ENCODE results near the gene RBM25.
"Not testable (repeated sequence)": the region's sequence is repeated elsewhere in the genome, so short reads cannot be mapped to it uniquely, and the experiment has no call there.

The RBM25 gene

DNA sequence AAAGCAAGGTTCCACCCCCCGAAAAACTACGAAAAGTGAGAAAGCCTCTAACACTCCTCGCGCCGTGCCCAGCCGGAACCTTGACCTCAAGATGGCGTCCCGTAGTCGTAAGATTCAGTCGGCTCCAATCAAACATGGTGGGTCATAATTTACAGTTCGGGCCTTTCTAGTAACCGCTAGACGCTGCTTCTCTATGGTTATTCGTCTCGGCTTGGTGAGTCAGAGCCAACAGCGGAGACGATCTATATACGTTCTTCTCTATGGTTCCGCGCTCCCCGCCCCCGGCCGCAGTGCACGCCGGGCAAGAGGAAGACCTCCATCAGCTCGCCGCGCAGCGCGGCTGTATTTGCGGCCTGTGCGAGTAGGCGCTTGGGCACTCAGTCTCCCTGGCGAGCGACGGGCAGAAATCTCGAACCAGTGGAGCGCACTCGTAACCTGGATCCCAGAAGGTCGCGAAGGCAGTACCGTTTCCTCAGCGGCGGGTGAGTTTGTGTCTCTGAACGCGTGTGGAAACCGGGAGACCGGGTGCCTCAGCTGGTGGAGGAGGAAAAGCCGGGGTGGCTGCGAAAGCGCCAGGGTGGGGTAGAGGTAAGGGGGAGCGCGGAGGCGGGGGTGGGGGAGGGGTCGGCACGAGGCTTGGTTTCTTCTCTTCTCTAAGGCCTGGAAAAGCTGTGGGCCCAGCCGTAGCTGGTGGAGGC is at the start of gene RBM25:
Gene RBM25, plus strand, starts transcription at position 311 of the 698 bp plus-strand sequence. CDS start 13,108 bp downstream, outside the sequence.
- peak; percentile 99 for DNase-seq

DNA sequence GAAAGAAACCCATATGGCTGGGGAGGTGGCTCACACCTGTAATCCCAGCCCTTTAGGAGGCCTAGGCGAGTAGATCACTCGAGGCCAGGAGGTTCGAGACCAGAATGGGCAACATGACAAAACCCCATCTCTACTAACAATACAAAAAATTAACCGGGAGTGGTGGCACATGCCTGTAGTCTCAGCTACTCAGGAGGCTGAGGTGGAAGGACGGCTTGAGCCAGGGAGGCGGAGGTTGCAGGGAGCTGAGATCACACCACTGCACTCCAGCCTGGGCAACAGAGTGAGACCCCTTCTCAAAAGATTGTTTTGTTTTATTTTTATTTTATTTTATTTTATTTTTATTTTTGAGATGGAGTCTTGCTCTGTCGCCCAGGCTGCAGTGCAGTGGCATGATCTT is 47.1 kb upstream of the RBM25 start:
- DNase-seq, result not testable (repeated sequence)

DNA sequence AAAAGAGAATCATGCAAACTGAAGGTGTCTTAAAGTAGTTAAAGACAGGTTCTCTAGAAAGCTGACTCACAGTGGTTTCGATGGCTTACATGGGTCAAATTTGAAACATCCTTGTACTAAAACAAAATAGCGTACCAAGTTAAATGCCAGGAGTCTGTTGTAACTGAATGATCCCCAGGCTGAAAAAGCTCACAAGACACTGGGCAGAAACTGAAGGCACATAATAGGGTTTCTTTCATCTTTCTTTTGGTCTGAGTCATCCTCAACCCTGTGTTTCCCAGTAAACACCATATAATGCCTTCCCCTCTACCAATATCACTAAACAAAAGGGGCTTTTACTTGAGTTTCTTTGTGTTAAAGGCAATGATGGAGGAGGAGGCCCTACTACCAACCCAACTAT is 44.2 kb upstream of the RBM25 start:
- peak; percentile 2 for DNase-seq

DNA sequence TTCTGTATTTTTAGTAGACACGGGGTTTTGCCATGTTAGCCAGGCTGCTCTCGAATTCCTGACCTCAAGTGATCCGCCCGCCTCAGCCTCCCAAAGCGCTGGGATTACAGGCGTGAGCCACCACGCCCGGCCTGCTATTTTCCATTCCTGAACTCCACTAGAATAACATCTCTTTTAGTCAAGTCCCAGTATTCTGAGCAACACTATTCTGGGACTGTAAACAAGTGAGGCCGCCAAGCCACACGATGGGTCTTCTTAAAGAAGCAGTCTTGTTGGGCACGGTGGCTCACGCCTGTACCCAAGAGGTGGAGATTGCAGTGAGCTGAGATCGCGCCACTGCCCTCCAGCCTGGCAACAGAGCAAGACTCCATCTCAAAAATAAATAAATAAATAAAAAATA is 42.8 kb upstream of the RBM25 start:
- not testable (repeated sequence) for DNase-seq

DNA sequence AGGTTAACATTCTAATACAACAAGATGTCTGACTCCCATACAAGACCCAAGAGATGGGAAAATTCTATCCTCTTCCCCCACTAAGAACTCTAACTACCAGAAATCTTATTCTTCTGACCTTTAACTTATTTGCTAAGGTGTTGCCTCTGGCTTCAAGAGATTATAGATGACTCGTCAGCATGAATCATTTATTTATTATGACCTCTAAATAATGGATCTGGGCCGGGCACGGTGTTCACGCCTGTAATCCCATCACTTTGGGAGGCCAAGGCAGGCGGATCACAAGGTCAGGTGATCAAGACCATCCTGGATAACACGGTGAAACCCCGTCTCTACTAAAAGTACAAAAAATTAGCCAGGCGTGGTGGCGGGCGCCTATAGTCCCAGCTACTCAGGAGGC is 42.3 kb upstream of the RBM25 start:
- DNase-seq, result not testable (repeated sequence)

DNA sequence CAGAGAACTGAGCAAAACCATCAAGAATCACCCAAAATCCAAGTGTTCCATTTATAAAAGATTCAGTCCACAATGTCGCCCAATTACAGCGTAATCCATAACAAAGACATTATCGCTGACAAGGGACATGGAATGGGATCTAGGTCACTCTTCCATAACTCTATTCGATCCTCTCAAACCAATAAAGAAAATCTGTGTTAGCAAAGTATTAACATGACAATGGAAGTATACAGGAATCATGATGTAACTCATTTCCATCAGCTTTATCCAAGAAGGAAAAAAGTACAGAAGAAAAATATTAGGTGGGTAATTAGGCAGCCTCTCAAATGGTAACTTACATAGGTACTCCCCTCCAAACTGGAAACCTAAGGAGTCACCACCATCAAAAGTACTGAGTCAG is 36.3 kb upstream of the RBM25 start:
- no peak for DNase-seq

DNA sequence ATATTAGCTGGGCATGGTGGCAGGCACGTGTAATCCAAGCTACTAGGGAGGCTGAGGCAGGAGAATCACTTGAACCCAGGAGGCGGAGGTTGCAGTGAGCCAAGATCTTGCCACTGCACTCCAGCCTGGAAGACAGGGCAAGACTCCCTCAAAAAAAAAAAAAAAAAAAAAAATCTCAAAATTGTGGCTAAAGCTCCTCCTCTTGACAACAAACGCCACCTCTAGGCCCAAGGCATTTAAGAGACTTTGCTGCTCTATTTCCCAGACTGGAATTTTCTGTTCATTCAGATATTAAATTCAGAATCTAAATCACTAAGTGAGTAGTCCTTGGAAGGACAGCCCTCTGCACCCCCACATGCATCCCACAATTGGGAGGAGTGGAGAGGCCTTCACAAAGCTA is 32.8 kb upstream of the RBM25 start:
- no peak for DNase-seq

DNA sequence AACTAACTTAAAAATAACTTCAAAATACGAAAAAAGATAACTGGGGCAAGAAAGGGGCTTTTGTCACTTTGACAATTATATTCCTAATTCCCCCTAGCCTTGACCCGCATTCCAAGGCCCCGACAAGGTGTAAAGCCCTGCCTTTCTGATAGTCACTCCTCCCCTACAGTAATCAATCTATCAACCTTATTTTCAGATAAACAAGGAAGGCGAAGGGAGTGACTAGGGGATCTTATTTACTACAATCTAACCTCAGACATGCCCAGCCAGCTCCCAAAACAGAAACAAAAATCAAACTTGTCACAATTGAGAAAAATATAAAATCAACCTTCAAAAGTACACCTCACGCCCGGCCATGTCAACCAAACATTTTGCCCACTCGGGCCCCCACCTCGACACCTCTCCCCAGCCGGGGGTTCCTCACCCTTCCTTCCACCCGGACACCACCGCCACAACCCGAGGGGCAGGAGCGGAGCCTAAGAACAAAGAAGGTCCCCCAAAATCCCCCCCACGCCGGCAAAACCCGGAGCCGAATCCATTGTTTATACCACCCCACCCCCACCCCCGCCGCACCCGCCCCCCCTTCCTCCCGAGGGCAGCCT is 32.0 kb upstream of the RBM25 start:
- no peak for DNase-seq

DNA sequence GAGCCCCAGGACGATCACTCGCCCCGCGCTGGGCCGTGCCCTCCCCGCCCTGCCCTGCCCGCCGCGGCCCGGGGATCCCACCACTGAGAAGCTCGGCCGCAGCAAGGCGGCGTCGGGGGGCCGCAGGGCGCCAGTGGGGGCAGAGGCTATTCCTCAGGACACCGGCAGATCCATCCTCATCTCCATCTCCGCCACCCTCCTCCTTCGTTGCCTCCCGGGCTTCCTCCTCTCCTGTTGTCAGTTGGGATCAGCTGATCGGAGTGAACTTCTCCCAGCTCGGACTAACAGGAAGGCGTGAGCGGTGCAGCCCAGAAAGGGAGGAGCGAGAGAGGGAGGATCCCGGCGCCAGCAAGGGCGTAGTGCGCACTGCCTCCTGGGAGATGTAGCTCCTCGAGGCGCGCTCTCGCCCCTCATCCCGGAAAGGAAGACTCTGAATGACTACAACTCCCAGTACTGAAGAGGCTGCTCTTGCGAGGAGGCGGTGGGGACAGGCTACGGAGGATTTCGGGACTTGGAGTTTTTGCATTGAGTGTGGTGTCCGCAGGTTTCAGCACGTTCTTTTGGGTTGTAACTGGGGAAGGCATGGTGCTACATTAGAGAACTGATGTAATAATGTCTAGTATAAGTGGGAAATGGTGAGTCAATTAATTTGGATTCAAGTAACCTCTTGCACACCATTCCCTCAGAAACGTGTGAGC is 31.3 kb upstream of the RBM25 start, which contains the start of gene ZFYVE1:
Gene ZFYVE1, minus strand, starts transcription at position 262 of the 698 bp plus-strand sequence. CDS start 2,598 bp downstream, outside the sequence.
- DNase-seq, result peak; percentile 99

DNA sequence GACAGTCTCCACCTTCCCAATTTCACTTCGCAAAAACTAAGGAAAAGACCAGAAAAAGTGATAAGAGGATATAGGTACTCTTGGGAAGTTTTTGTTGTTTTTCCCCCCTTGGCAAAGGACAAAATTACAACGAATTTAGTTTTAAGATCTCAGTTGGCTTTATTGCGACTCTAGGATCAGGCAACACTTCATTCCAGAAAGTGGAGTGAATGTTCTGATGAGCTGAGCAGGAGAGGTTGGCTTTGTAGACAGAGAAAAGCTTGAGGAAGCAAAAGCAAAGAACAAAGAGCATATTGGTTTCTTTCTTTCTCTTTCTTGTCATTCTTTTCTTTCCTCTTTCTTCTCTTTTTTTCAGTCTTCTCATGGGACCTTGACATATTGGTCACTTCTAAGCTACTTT is 30.8 kb upstream of the RBM25 start:
- DNase-seq, result no peak

DNA sequence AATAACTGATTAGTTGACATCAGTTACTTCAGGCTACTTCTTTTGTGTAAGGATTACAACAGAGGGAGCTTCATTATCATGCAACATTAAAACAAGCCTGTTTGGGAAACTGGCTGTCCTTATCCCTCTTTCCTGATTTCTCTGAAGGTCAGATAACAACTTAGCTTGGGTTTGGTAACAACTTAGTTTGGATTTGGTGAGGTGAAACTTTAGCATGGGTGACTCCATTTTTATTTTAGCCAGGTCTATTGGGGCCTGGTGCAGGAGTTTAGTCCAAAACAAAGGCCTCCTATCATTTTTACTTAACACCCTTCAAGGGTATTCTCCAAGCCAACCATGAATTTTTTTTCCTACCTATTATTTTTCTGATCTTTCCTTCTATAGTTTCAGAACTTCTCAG is 30.4 kb upstream of the RBM25 start:
- no peak for DNase-seq

DNA sequence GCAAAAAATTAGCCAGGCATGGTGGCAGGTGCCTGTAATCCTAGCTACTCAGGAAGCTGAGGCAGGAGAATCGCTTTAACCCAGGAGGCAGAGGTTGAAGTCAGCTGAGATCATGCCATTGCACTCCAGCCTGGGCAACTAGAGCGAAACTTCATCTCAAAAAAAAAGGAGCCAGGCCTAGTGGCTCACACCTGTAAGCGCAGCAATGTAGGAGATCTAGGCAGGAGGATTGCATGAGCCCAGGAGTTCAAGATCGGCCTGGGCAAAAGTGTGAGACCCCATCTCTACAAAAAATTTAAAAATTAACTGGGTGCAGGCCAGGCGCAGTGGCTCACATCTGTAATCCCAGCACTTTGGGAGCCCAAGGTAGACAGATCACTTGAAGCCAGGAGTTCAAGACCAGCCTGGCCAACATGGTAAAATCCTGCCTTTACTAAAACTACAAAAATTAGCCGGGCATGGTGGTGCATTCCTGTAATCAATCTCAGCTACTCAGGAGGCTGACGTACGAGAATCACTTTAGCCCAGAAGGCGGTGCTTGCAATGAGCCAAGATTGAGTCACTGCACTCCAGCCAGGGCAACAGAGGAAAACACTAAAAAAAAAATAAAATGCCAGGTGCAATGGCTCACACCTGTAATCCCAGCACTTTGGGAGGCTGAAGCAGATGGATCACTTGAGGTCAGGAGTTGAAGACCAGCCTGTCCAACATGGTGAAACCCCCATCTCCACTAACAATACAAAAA is 21.5 kb upstream of the RBM25 start:
- not testable (repeated sequence) for DNase-seq

DNA sequence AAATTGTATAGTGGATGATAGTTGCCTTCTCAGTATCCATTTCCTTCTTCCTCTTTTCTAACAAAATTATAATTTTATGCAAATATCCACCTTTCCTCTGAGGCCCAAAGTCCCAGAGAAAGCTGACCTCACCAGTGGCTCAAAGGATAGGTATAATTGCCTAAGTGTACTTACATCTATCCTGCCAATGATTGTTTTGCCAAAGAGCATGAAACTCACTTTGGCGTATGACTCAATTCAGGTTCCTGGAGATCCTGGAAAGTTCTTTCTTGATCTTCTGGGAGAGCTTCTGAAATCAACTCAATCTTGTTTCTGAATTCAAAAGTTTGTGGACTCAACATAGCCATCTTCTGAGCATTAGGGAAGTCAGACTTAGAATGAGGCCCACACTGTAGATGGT is 10.5 kb upstream of the RBM25 start:
- no peak for DNase-seq

DNA sequence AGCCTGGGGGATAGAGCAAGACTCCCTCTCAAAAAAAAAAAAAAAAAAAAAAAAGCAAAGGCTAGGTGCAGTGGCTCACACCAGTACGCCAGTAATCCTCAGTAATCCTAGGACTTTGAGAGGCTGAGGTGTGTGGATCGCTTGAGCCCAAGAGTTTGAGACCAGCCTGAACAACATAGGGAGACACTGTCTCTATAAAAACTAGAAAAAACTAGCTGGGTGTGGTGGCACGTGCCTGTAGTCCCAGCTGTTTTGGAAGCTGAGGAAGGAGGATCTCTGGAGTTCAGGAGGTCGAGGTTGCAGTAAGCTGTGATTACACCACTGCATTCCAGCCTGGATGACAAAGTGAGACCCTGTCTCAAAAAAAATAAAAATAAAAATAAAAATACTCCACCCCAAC is 8.9 kb upstream of the RBM25 start:
- DNase-seq, result no peak

DNA sequence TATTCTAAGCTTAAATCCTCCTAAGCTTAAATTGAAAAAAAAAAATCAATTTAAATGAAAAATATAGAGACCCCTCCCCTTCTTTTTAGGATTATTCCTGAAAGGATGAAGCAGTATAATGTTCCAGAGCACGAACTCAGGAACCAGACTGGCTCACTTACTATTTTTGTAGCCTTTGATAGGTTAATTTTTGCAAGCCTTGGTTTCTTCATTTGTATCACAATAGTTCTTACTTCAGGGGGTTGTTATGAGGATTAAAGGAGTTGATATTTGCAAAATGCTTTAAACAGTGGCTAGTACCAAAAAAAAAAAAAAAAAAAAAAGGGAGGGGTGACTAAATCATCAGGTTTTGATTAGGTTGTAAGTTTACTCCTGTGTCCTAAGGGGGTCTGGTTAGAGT is 3.1 kb upstream of the RBM25 start:
- DNase-seq, result no peak

DNA sequence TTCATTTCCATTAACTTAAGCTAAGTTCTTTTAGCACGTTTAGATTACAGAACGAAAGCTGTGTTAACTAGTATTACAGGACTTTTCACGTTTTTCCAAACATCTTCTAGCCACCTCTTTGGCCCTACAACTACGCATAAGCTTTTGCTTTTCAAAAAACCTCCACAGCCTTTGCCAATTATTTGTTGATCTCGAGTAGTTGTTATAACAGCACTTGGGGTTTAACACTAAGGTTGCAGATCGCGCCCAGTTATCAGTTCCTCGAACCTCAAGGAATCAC is 450 bp upstream of the RBM25 start:
- DNase-seq, result no peak

DNA sequence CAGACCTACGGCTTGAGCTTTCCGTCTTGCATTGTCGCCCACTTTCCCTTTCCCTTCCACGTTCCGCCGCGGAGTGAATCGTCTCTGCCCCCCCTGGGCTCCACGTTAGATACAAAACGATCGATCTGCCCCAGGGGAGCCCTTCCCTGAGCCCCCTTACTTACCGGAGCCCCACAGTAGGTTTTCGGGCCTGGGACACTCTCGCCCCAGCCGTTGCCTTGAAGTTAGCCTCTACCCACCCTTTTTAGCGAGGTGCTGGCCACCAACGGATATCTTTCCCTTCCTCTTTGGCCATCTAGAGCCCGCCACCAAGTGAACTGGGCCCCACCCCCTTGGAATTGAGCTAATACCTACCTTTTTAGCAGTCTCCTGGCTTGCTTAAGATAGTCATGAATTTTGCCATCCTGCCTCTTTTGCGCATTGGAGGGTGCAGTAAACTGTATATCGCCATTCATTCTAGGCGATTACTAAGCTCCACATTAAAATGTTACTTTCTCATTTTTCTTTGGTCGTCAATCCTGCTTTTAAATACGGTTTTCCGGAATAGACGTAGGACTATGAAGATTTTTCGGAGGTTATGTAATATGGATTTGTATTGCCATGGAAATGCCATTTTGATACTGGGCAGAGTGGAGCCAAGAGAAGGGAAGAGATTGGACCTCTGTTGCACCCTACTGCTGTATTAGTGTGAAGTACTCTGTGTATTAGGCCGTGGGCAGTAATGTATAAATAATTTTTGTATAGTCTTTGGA is 764 bp downstream of the RBM25 start:
- DNase-seq, result peak; percentile 69

DNA sequence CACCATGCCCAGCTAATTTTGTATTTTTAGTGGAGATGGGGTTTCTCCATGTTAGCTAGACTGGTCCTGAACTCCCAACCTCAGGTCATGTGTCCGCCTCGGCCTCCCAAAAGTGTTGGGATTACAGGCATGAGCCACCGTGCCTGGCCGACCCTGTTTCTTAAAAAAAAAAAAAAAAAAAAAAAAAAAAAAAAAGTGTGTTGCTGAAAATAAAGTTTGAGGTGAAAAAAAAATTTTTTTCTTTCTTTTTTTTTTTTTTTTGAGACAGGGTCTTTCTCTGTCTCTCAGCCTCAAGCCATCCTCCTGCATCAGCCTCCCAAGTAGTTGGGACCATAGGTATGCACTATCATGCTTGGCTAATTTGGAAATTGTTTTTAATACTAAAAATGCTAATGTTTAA is 11.3 kb downstream of the RBM25 start:
- DNase-seq, result no peak

DNA sequence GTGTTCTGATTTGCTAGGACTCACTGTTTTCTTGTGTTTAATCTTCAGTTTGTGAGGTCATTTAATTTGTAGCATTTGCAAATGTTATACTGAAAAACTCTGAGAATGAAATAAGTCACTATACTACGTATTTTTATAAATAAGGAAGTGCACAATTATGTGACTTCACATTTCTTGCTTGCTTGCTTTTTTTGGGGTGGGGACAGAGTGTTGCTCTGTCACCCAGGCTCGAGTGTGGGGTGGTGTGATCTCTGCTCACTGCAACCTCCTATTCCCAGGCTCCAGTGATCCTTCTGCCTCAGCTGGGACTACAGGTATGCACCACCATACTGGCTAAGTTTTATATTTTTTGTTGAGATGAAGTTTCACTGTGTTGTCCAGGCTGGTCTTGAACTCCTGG is 32.7 kb downstream of the RBM25 start:
- DNase-seq, result peak; percentile 18

DNA sequence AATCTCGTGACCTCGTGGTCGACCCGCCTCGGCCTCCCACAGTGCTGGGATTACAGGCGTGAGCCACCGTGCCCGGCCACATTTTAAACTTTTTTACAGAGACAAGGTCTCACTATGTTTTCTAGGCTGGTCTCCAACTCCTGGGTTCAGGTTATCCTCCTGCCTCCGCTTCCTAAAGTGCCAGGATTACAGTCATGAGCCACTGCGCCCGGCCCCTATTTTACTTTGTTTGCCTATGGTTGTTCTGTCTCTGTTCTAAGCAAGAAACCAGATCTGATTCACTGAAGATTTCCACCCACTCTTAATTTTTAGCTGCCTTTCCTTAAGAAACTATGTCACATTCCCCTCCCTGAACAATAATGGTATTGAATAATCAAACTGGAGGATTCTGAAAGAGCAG is 39.1 kb downstream of the RBM25 start:
- DNase-seq, result no peak

DNA sequence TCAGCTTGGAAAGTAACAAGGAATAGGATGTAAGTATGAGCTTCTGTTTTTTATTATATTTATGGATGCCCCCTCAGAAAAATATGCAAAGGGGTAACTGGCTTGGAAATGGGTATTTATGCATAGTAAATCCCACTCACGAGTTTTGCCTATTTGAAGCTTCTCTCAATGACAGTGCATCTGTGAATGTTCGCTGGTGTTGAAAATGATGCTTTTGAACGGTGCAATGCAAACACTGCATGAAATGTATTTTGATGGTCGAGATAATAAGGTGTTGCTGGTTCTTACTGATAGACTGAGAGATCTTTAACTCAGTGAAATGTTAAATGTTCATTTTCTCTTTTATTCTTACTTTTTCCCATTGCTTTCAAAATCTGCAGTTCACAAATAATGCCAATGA is 42.0 kb downstream of the RBM25 start:
- DNase-seq, result no peak

DNA sequence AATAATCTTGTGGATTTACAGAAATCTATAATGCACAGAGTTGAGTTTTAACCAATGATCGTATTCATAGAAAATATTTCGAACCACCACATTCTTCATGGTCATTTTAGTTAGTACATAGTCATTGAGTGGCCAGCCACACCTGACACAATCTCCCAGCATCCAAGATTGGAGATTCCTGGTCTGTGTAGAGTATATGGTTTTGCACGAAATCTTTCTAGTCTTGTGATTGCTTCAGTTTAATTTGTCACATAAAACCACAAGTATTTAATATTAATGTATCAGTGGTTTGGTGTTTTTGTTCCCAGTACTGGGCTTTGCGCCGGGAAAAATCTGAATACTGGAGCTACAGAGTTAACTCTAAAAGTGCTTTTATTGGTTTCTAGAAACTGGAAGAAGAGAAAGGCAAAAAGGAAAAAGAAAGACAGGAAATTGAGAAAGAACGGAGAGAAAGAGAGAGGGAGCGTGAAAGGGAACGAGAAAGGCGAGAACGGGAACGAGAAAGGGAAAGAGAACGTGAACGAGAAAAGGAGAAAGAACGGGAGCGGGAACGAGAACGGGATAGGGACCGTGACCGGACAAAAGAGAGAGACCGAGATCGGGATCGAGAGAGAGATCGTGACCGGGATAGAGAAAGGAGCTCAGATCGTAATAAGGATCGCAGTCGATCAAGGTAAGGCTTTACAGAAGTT is 44.6 kb downstream of the RBM25 start:
- DNase-seq, result no peak

Data from inflammatory macrophage treated with lipopolysaccharide for 4 hours (primary cell).